ENCODE measurements around the gene INAVA. TPM values are rescaled to one million over a fixed set of nuclear protein-coding genes. Genes with fewer than 3 reads are reported as not detected.

The INAVA gene
- total RNA-seq, 1 donor from 2014 or later: 34.6 TPM

DNA sequence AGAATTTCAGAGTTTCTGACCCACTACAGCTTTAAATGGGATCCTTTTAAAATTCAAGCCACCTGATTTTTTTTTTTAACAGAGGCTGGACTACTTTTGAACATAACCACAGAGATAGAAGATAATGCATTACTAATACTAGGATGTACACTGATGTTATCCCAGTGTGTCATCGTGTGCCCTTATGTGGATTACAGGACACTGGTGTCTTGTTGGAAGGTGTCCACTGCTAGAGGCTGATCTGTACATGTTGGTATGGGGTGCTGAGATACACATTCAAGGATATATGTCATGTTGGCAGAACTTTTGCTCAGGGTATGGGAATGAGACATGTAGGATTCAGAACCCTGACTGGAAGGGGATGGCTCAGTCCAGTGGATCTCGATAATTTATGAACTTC is 56.3 kb downstream of the INAVA start:
- H3K4me3 Mint-ChIP-seq: no peak overlapping the region
- H3K4me1 Mint-ChIP-seq: no peaks in the 10 kb centered on the region
- H3K27me3 Mint-ChIP-seq (ENCODE audit: low read depth): no peaks in the 10 kb centered on the region
- no peak for DNase-seq (ENCODE audit: low spot score in 2 of 2, unreplicated experiment in 2 of 2)
- no peak for TF ChIP-seq CTCF (IDR thresholded peaks at IDR 0.05; ENCODE audit: unreplicated experiment)
- H3K9me3 Mint-ChIP-seq: peaks cover 22% of the 10 kb centered on the region
- peaks cover 2% of the 10 kb centered on the region for H3K36me3 Mint-ChIP-seq
- H3K27ac Mint-ChIP-seq: no peak overlapping the region

DNA sequence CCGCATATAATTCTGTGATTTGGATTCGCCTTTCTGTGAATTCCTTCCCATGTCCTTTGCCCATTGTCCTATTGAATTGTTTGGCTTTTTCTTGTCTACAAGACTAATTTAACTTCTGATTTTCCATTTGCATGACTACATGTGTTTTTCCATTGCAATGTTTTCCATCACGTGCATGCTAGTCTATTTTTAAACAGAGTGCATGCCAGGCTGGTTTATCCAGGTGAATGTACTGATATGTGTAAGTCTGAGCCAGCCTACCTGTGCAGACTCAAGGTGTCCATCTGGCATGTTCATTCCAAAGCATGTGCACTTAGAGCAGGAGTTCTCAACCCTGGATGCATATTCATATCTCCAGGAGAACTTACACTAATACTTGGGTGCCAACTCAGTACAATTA is 59.7 kb downstream of the INAVA start:
- TF ChIP-seq CTCF (IDR thresholded peaks at IDR 0.05; ENCODE audit: unreplicated experiment): no peak
- Mint-ChIP-seq H3K27me3 (ENCODE audit: low read depth) (no peaks in the 10 kb centered on the region), H3K27ac (no peak overlapping the region), H3K36me3 (no peaks in the 10 kb centered on the region), H3K4me1 (peaks cover 3% of the 10 kb centered on the region), H3K4me3 (no peak overlapping the region), H3K9me3 (no peaks in the 10 kb centered on the region)
- DNase-seq (ENCODE audit: low spot score in 2 of 2, unreplicated experiment in 2 of 2): no peak

- H3K9me3 Mint-ChIP-seq: no peaks in the 10 kb centered on the region
These were observed 63.9 kb downstream of the INAVA start for GRCh38 chr1:200958597-200958996.

DNA sequence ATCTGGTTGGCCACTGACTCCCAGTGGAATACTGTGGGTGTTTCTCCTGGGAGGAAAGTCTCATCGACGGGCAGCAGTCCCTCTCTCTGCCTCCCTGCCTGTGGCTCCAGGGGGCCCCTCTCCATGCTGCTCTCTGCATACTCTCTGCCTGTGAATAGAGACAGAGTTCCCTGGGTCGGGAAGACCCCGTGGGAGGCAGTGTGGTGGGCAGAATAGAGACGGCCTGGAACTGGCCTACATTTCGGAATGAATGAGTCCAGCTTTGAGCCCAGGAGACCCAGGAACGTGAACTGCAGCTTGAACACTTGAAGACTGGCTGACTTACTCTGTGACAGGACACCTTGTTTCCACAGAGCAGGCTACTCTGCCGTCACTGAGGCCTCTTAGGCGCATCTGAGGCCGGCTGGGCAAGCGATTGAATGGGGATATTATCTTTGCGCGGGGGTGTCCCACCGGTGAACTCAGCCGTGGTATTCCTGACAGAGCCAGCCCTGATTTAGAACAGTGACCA is 64.8 kb downstream of the INAVA start:
- H3K27me3 Mint-ChIP-seq (ENCODE audit: low read depth): no peaks in the 10 kb centered on the region
- H3K4me3 Mint-ChIP-seq: no peak overlapping the region
- no peak for TF ChIP-seq CTCF (IDR thresholded peaks at IDR 0.05; ENCODE audit: unreplicated experiment)
- DNase-seq (ENCODE audit: low spot score in 2 of 2, unreplicated experiment in 2 of 2): no peak
- peak overlapping the region; percentile 66 for H3K27ac Mint-ChIP-seq
- H3K36me3 Mint-ChIP-seq: no peaks in the 10 kb centered on the region
- peaks cover 8% of the 10 kb centered on the region for H3K4me1 Mint-ChIP-seq
- no peaks in the 10 kb centered on the region for H3K9me3 Mint-ChIP-seq

More at GRCh38 chr1:200958597-200958996, 63.9 kb downstream of the INAVA start:
- no peak overlapping the region for H3K4me3 Mint-ChIP-seq
- no peak overlapping the region for H3K27ac Mint-ChIP-seq
- no peak for DNase-seq (ENCODE audit: low spot score in 2 of 2, unreplicated experiment in 2 of 2)
- H3K27me3 Mint-ChIP-seq (ENCODE audit: low read depth): no peaks in the 10 kb centered on the region
- TF ChIP-seq CTCF (IDR thresholded peaks at IDR 0.05; ENCODE audit: unreplicated experiment): no peak
- H3K4me1 Mint-ChIP-seq: peaks cover 8% of the 10 kb centered on the region
- no peaks in the 10 kb centered on the region for H3K36me3 Mint-ChIP-seq

DNA sequence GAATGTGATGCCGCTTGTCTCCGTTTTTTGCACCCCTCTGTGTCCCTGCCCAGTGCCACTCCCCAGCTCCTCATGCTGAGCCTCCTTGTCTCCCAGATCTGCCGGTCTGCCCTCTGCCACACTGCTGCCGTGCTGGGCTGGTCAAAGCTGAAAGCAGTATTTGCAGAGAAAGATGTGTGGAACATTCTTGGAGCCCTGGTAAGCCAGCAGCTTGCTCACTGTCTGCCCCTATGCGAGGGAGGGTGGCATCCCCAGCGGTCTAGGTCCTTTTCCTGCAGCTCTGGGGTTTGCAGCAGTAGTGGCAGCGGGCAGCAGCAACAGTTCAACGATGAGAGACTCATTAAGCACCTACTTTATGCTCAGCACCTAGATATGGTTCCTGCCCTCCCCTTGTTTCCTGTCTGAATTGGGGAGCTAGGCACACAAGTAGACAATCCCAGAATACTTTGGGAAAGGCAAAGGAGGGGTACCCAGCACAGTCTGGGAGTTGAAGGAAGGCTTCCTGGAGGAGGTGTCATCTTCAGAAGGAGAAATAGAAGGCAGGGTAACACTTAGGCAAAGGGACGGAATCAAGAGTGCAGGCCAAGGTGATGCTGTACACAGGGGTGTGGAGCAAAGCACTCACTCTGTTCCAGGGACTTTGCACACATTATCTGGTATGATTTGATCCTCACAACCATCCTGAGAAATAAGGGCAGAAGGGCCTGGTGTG is 65.7 kb downstream of the INAVA start:
- Mint-ChIP-seq H3K27ac (no peak overlapping the region), H3K27me3 (ENCODE audit: low read depth) (no peaks in the 10 kb centered on the region), H3K9me3 (no peaks in the 10 kb centered on the region), H3K36me3 (no peaks in the 10 kb centered on the region), H3K4me1 (peaks cover 11% of the 10 kb centered on the region), H3K4me3 (no peak overlapping the region)
- no peak for DNase-seq (ENCODE audit: low spot score in 2 of 2, unreplicated experiment in 2 of 2)
- TF ChIP-seq CTCF (IDR thresholded peaks at IDR 0.05; ENCODE audit: unreplicated experiment): no peak
